Thoracic aorta (tissue), 2 donors: ENCODE measurements around the gene LRP1B. TPM values are rescaled to one million over a fixed set of nuclear protein-coding genes. Genes with fewer than 3 reads are reported as not detected.
"Not testable (repeated sequence)": the region's sequence is repeated elsewhere in the genome, so short reads cannot be mapped to it uniquely, and the experiment has no call there.

Experiments
- ATAC-seq: fragments of 150-250 bp; one replicate; pipeline ENCODE4 v1.8.0; 2017; ENCODE audit warnings: low read depth; ENCODE audit not compliant: insufficient number of reproducible peaks, low FRiP score
- DNase-seq: peaks from one replicate; pipeline ENCODE4 v3.0.0-alpha.2; 2020; ENCODE audit warnings: low spot score
- H3K27ac ChIP-seq, 2 donors: fragments of 200-600 bp; sonication (generic); 1 replicate in 1 of 2; 2 replicates in 1 of 2; pipeline ENCODE4 v1.5.1; 2016; ENCODE audit warnings: mild to moderate bottlenecking in 2 of 2, moderate library complexity in 2 of 2
- H3K27me3 ChIP-seq: fragments of 200-600 bp; sonication (generic); replicated peaks from 2 replicates; pipeline ENCODE4 v1.6.0; 2016; ENCODE audit warnings: mild to moderate bottlenecking; ENCODE audit not compliant: insufficient read depth
- H3K36me3 ChIP-seq: fragments of 200-600 bp; sonication (generic); one replicate; pipeline ENCODE4 v1.5.1; 2016
- H3K4me1 ChIP-seq, 2 donors: fragments of 200-600 bp; sonication (generic); 1 replicate in 1 of 2; 2 replicates in 1 of 2; pipeline versions ENCODE4 v1.5.1 to v1.6.0; 2016; ENCODE audit warnings: low read depth in 2 of 2, mild to moderate bottlenecking in 1 of 2; ENCODE audit not compliant: control insufficient read depth in 1 of 2
- H3K4me3 ChIP-seq: fragments of 200-600 bp; sonication (generic); 2 replicates; pipeline ENCODE4 v1.5.1; 2016; ENCODE audit warnings: mild to moderate bottlenecking
- H3K9me3 ChIP-seq: fragments of 200-600 bp; sonication (generic); 2 replicates; pipeline ENCODE4 v1.5.1; 2016
- CTCF ChIP-seq: fragments of 200-600 bp; sonication (generic); IDR thresholded peaks from one replicate; pipeline ENCODE4 v1.5.1; 2019; ENCODE audit warnings: antibody characterized with exemption
- total RNA-seq, 2 donors: library from RNA; depleted of rRNA; stranded (reverse); fragments of >200 nt; gene quantifications; one replicate each; pipeline versions ENCODE4 v1.1.0 to v1.2.3, GENCODE V29; 2016

The LRP1B gene
- total RNA-seq, 2 donors from 2014 or later = 0.27 to 0.28 TPM

- Histone ChIP-seq H3K4me3 (no peak overlapping the region), H3K36me3 (no peaks in the 10 kb centered on the region), H3K27me3 (no peaks in the 10 kb centered on the region), H3K9me3 (no peaks in the 10 kb centered on the region), H3K4me1 (no peaks in the 10 kb centered on the region), H3K27ac (no peak overlapping the region)
- TF ChIP-seq CTCF = no peak
- ATAC-seq (no peak), DNase-seq (no peak)
Measured at GRCh38 chr2:141820893-141821292, 309.9 kb downstream of the LRP1B start.

- not testable (repeated sequence) for H3K36me3 ChIP-seq, ATAC-seq, H3K4me1 ChIP-seq, DNase-seq, H3K27ac ChIP-seq, H3K4me3 ChIP-seq, H3K27me3 ChIP-seq, H3K9me3 ChIP-seq
Measured at GRCh38 chr2:141815320-141815719, 315.5 kb downstream of the LRP1B start.

- no peak for TF ChIP-seq CTCF
- H3K27me3 ChIP-seq = no peaks in the 10 kb centered on the region
- H3K9me3 ChIP-seq = peaks cover 3% of the 10 kb centered on the region
- ATAC-seq (no peak), DNase-seq (no peak)
- no peaks in the 10 kb centered on the region for H3K4me1 ChIP-seq
- no peak overlapping the region for H3K27ac ChIP-seq
- no peaks in the 10 kb centered on the region for H3K36me3 ChIP-seq
- H3K4me3 ChIP-seq = no peak overlapping the region
Measured at GRCh38 chr2:141814150-141814549, 316.7 kb downstream of the LRP1B start.

GRCh38 chr2:141810148-141810547 is 320.7 kb downstream of the LRP1B start:
- no peaks in the 10 kb centered on the region for H3K27me3 ChIP-seq
- no peak for DNase-seq
- TF ChIP-seq CTCF = no peak
- no peak for ATAC-seq
- no peaks in the 10 kb centered on the region for H3K36me3 ChIP-seq
- H3K4me3 ChIP-seq = no peak overlapping the region
- peaks cover 3% of the 10 kb centered on the region for H3K9me3 ChIP-seq
- H3K4me1 ChIP-seq = no peaks in the 10 kb centered on the region
- no peak overlapping the region for H3K27ac ChIP-seq

- H3K36me3 ChIP-seq = no peaks in the 10 kb centered on the region
- DNase-seq (no peak), ATAC-seq (no peak)
- no peak overlapping the region for H3K27ac ChIP-seq
- no peak for TF ChIP-seq CTCF
- no peaks in the 10 kb centered on the region for H3K4me1 ChIP-seq
- no peaks in the 10 kb centered on the region for H3K27me3 ChIP-seq
- H3K9me3 ChIP-seq = no peaks in the 10 kb centered on the region
- H3K4me3 ChIP-seq = no peak overlapping the region
Measured at GRCh38 chr2:141806090-141806489, 324.7 kb downstream of the LRP1B start.

GRCh38 chr2:141805302-141805701 is 325.5 kb downstream of the LRP1B start:
- no peaks in the 10 kb centered on the region for H3K27me3 ChIP-seq
- H3K27ac ChIP-seq = no peak overlapping the region
- TF ChIP-seq CTCF = no peak
- DNase-seq (no peak), ATAC-seq (no peak)
- H3K36me3 ChIP-seq = no peaks in the 10 kb centered on the region
- H3K4me3 ChIP-seq = no peak overlapping the region
- no peaks in the 10 kb centered on the region for H3K9me3 ChIP-seq
- H3K4me1 ChIP-seq = no peaks in the 10 kb centered on the region
